HG03045 (cell line): ENCODE data around the gene AWAT1.
"Not testable (repeated sequence)": the region's sequence is repeated elsewhere in the genome, so short reads cannot be mapped to it uniquely, and the experiment has no call there.

Experiments
- ATAC-seq: cut with Tn5 transposase; IDR thresholded peaks from one replicate; pipeline ENCODE4 v1.9.1; 2021; ENCODE audit warnings: mild to moderate bottlenecking, moderate library complexity; ENCODE audit not compliant: unreplicated experiment

The AWAT1 gene

DNA sequence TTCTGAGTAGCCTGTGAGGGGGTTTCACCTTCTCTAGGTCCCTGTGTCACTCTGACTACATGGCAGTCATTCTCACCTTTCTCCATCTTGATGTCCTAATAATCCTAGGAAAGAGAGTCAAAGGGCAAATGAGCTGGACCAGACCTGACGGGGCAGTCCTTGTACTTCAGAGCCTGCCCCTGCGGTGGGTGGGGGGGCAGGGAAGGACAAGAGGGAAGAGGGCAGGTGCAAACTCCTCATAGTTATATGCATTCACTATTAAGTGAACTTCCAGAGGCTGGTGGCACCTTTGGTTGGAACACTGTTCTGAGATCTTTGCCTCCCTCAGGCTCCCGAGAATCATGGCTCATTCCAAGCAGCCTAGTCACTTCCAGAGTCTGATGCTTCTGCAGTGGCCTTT lies at the start of gene AWAT1:
AWAT1 (plus strand) TSS at position 301 of the 400 bp plus-strand sequence; CDS start at position 342, 41 bp downstream.
- no peak for ATAC-seq

DNA sequence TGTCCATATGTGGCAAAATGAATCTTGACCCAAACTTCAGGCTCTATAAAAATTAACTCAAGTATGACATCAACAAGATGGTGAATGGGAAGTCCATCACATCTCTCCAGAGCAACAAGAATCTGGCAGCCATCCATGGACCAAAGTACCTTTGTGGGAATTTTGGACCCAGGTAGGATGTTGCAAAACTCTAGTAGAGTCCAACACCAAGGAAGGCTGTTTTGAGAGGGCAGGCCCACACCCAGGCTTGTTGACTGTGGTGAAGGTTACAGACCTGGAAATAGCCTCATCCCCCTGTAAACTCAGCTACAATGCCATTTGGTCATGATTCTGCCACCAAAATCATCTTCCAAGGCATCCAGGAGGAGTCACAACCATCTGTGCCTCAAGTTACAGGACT lies 44.2 kb upstream of the AWAT1 start:
- no peak for ATAC-seq

DNA sequence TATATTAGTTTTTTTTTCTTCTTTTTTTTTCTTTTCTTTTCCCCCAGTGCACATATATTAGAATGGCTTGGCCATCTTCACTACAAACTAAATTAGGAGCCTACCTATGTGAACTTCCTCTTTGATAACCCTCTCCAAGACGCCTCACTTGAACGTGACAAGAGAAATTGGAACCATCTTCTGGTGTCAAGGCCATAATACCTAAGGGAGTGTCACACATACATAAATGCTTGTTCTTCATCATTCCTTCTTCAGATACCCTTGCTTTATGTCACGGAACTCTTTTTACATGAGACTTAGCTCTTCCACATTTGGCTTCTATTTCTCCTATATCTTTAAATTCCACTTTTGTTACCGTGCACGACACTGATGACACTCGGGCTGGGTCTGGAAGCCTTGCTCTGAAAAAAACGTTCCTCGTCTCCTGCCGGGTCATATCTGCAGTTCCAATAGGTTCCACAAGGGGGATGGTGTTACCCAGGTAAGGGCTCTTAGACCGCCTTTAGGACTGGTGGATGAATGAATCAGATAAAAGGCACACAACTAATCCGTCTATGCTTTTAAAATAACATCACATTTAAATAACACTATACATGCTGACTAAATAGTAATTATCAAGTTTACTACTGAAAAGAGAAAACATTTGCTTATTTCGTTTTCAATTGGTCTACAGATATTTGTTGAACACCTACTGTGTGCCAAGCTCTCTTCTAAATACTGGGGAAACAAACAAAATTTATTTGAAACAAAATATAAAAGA lies 37.3 kb upstream of the AWAT1 start:
- ATAC-seq, result peak; percentile 72

DNA sequence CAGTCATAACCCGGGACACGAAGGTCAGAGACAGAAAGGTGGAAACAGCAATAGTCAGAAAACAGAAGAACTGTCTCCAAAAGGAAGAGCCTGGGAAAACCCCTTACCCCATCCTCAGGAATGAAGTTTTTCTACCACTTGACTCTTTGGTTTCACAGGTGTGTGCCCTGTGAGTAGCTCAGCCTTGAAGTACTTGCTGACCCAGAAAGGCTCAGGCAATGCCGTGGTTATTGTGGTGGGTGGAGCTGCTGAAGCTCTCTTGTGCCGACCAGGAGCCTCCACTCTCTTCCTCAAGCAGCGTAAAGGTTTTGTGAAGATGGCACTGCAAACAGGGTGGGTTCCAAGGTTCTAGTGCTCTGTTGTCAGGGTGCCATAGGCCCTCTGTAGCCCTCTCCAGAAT lies 32.7 kb upstream of the AWAT1 start:
- ATAC-seq, result no peak

DNA sequence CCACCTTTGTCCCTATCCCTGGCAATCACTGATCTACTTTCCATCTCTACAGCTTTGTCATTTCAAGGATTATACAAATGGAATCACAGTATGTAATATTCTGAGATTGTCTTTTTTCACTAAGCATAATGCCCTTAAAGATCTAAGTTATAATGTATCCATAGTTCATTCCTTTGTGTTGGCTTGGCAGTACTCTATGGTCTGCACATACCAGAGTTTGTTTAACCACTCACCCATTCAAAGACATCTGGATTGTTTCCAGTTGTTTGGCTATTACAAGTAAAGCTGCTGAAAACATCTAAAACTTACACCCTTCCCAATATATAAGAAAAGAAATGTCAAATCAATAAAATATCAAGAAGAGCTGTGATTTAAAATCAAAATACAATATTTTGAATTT lies 26.0 kb upstream of the AWAT1 start:
- ATAC-seq, result no peak

DNA sequence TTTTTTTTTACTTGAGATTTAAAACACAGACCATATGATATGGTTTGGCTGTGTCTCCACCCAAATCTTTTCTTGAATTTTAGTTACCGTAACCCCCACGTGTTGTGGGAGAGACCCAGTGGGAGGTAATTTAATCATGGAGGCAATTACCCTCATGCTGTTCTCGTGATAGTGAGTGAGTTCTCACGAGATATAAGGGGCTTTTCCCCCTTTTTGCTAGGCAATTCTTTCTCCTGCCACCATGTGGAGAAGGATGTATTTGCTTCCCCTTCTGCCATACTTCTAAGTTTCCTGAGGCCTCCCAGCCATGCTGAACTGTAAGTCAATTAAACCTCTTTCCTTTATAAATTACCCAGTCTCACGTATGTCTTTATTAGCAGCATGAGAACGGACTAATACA lies 24.9 kb upstream of the AWAT1 start:
- not testable (repeated sequence) for ATAC-seq

DNA sequence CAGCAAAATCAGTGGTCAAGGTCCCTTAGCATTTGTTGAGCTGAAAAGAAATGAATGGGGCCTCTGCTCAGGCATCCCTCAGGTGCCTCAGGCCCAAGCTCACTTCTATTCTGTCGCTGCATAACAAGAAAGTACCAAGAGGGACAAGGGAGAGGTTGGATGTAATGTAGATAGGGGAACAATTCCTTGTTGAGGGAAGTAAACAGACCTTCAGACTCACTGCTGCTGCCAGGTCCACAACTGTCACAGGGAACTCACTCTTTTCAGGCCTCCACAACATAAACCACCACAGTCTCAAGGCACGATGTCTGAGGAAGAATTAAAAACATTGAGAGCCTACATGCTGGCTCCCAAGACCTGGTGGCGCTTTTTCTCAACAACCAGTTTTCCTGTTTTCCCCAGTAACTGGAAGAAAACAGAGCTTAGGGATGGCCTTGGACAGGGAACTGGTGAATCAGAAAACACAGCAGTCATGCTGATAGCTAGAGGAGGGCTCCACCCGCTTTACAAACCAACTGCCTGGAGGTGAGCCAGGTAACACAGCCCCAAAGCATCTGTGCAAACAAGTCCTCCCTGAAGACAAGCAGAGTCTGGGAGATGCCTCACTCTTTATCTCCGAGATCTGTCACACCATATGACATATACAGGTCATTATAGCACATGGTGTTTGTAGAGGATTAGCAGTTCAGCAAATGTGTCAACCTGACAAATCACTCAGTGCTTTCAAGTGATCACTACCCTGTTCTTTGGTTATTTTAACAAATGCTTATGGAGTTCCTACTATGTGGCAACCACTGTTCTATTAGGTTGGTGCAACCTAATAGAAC lies 14.3 kb upstream of the AWAT1 start:
- ATAC-seq, result no peak

DNA sequence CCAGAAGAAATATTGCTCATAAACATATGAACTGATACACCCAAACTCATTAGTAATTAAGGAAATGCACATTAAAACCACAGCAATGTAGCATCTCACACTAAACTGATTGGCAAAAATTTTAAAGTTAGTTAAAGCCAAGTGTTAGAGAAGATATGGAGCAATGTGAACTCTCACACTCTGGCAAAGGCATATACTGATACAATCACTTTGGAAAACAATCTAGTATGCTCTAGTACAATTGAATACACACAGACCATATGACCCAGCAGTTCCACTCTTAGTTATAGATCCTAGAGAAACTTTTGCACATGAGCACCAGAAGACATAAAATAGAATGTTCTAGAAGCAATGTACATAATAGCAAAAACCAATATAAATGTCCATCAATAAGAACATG lies 8.4 kb upstream of the AWAT1 start:
- ATAC-seq, result no peak

DNA sequence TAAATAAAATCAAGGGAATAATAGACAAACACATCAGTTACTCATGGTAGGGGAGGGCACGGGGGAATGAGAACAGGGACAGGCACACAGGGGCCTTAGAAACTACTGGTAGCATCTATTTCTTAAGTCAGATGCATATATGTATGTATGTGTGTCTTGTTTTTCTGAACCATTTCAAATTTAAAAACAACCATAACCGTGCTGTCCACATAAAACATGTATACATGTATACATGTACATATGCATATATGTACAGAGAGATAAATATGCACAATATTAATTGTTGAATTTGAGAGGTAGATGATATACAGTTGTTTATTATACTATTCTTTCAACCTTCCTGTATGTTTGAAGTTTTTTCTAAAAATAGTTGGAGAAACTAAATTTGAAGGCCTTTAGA lies 7.8 kb upstream of the AWAT1 start:
- ATAC-seq, result no peak

DNA sequence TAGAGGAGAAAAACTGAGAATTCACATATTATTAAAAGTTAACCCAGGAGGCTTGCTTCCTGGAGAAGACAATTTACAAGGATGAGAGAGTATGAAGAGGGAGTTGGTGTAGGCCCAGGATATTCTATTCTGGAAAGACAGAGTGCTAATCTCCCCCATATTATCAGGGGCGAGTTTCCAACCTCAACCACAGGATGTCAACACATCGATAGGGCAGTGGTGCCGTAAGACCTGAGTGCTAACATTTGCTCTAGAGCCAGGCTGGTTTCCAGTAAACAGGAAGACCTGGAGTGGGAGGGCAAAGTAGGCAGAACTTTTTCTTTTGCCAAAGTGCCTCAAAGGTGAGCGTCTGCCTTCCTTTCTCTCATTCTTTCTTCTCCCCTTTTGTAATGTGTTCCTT lies 2.8 kb upstream of the AWAT1 start:
- no peak for ATAC-seq

DNA sequence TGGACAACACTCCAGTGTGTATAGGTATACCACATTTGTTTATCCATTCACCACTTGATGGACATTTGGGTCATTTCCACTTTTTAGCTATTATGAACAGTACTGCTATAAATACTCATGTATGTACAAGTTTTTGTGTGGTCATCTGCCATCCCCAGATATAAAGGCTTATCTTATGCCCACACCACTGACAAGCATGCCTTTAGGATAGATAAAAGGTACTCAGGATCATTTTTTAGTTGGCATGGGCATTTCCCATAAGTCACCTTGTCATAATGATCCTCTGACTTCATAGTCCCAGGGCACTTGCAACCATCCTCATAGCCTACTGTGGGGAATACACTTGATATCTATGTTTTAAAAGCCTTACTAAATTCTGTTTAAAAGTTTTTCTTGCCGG lies 6.3 kb downstream of the AWAT1 start:
- ATAC-seq, result no peak

DNA sequence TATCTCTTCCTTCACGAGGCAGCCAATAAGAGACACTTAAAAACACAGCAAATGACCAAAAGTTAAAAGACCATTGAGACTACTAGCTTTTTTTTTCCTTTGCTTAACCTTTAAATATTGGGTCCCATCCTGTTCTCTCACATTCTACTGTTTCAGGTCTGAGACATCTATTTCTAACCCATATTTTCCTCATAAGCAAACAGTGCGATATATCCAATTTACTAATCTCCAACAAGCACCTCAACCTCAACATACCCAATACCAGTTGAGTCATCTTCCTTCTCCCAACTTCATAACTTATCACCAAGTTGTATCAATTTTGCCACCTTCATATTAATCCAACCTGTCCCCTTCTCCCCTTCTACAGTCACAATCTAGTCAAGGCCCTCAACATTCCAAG lies 7.0 kb downstream of the AWAT1 start:
- no peak for ATAC-seq

DNA sequence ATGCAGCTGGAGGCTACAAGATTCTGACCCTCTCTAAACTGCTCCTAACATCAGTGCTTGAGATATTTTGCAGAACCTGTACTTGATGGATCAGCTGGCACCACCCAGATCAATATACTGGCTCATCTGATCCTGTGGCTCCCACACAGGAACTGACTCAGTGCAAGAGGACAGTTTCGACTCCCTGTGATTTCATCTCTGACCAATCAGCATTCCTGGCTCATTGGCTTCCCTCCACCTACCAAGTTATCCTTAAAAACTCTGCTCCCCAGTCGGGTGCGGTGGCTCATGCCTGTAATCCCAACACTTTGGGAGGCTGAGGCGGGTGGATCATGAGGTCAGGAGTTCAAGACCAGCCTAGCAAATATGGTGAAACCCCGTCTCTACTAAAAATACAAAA lies 9.1 kb downstream of the AWAT1 start:
- ATAC-seq, result not testable (repeated sequence)

DNA sequence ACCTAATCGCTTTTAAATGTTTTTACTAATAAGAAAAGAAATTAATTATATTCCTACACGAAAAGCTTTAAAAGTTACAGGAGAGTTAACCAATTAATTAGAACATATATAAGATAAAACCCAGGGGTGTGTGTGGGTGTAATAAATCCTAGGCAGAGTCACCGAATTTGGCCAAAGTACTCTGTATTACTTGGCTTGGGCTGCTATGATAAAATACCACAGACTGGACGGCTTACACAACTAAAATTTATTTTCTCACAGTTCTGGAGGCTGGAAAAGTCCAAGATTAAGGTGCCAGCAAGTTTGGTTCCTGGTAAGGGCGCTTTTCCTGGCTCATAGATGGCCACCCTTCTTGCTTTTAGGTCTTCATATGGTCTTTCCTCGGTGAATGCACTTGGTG lies 10.4 kb downstream of the AWAT1 start:
- ATAC-seq, result no peak

DNA sequence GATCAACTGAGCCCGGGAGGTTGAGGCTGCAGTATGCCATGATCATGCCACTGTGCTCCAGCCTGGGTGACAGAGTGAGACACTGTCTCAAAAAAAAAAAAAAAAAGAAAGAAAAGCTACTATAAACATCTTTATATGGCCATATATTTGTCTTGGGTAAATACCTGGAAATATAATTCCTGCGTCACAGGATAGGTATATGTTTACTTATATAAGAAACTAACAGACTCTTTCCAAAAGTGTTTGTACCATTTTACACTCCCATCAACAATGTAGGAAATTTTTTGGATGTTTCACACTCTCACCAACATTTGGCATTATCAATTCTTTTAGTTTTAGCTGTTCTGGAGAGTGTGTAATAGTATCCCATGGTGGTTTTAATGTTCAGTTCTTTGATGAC lies 12.8 kb downstream of the AWAT1 start:
- no peak for ATAC-seq

DNA sequence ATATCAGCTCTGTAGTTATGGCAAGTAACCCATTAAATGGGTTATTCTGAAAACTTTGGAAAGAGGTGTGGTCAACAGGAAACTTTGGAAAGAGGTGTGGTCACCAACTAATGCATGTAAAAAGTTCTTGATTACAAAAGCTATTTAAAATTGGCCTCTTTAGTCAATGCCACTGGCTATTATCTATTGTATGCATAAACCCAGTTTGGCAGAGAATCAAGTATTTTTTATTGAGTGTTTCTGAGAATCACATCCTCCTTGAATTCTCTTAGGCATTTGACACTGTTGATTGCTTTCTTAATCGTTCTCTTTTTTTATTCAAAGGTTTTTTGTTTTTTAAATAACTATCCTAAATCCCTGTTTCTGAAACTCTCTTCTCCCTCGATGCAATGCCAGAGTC lies 18.0 kb downstream of the AWAT1 start:
- no peak for ATAC-seq

DNA sequence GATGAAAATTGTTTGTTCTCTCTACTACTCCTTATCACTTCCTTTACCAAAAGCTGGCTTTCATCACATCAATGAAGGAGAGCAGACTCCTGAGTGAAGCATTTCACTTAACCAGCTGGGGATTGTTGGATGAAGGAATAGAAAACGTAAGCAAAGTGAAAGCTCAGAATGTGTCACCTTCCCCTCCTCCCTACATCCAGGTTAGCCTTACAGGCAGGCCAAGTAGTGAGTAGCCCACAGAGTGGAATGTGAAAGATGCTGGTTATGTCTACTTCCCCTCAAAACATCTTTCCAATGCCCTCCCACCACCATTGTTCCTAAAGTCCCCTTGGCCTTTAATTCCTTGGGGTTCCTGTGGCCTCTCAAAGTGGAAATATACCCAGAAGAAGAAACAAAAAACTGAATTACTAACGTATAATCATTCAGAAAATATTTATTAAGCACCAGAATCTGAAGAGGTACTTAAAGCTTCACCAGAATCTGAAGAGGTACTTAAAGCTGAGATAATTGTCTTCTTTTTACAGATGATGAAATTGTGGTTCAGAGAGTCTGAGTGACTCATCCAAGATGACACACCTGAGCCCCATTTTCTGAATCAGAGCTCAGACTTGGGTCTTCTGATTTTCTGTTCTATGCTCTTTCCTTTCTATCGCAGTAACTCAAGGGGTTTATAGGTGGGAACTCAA lies 19.1 kb downstream of the AWAT1 start:
- ATAC-seq, result no peak

DNA sequence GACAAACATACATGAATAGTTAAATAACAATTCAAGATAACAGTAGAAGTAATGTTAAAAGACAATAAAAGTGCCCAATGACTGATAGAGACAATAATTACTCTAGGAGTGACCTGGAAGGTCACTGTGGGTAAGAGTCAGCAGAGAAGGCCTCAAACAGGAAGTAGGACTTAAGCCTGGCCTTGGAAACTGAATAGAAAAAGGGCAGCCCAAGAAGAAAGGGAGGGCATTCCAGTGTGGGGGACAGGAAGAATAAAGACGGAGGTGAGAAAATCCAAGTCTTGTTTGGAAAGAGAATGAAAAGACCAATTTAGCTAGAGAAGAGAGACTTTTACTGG lies 19.6 kb downstream of the AWAT1 start:
- no peak for ATAC-seq

DNA sequence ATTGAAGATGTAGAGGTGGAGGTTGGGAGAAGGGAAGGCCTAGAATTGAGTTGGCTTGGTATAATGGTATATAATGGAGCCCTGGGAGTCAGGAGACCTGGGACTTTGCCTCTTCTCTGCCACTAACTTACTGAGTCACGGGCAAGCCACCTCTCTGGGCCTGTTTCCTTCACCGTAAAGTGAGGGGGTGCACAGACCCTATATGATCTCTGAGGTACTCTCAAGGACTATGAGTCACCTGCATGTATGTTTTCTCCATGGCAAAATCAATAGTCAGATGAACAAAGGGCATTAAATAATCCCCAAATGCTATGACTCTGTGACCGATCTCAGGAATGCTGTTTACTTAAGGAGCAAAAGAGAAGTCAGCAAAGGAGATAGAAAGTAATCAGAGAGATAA lies 20.5 kb downstream of the AWAT1 start:
- no peak for ATAC-seq

DNA sequence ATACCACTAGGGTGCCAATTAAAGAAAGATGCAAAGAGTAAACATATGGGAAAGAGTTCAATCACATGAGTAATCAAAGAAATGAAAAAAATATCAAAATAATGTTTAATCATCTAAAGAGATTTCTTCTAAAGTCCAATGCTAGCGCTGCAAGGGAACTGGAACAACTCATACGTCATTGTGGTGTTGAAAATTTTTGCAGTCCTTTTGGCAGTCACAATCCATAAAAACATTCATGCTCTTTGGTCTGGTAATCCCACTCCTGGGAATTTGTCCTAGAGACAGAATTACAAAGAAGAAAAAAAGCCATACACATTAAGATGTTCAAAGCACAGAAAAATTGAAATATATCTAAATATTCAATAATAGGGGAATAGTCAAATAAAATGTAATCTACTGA lies 21.0 kb downstream of the AWAT1 start:
- no peak for ATAC-seq

DNA sequence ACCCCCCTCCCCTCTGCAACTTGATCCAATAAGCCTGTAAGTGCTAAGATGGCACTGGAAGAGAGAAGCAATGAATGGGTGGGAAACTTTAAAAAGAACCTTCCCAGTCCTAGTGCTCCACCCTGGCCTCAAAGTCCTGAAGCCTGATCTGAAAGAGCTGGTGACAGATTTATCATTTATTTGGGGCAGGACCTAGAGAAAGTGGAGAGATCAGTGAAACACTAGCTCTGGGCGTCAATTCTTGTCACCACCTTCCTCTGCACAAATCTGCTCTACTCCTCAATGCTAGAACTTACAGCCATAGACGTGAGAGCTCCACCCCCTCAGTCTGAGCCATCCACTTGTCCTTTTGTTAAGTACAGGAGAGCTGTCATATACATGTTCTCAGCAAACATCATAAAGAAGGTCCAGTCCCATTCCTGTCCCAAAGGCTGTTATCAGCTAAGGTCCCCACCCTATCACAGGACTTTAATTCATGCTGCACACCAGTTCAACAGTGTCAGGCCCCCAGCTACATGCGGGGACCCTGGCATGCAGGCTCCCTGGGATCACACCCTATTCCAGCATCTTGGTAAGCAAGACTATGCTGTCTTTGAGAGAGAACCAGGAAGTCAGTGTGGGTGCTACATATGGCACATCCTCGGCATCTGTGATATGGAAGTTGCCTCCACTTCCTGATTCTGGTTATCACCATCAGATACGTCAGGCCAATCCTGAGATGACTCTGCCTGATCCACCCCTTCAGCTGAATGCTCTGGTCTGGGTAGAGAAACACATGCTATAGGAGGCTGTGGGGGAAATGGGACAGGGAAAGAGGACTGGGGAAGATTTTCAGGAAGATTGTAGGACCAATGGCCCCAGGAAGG lies 23.2 kb downstream of the AWAT1 start:
- no peak for ATAC-seq
